Testis (tissue), 3 donors: ENCODE results near the gene GATA6. TPM values are rescaled to one million over a fixed set of nuclear protein-coding genes. Genes with fewer than 3 reads are reported as not detected.
"Not testable (repeated sequence)": the region's sequence is repeated elsewhere in the genome, so short reads cannot be mapped to it uniquely, and the experiment has no call there.

Source experiments
- DNase-seq: peaks from one replicate; pipeline ENCODE4 v3.0.0-alpha.2; 2019
- H3K27ac ChIP-seq, 2 donors: fragments of 200-600 bp; sonication (generic); one replicate each; pipeline ENCODE4 v1.5.1; 2019
- H3K27me3 ChIP-seq: fragments of 200-600 bp; sonication (generic); one replicate; pipeline ENCODE4 v1.5.1; 2019
- H3K36me3 ChIP-seq: fragments of 200-600 bp; sonication (generic); one replicate; pipeline ENCODE4 v1.5.1; 2017; ENCODE audit warnings: low read depth; ENCODE audit errors: missing control alignments
- H3K4me1 ChIP-seq: fragments of 200-600 bp; sonication (generic); one replicate; pipeline ENCODE4 v1.5.1; 2019
- H3K4me3 ChIP-seq, 2 donors: fragments of 200-600 bp; sonication (generic); one replicate each; pipeline ENCODE4 v1.5.1; 2017 to 2019
- H3K9me3 ChIP-seq: fragments of 200-600 bp; sonication (generic); one replicate; pipeline ENCODE4 v1.5.1; 2017
- CTCF ChIP-seq, 3 experiments: fragments of 450-650 bp in 2 of 3; fragments of 200-600 bp in 1 of 3; sonication (generic) in 1 of 3; IDR thresholded peaks; one replicate each; pipeline ENCODE4 v1.5.1; 2016 to 2019; ENCODE audit warnings: antibody characterized with exemption in 3 of 3, mild to moderate bottlenecking in 2 of 3, moderate library complexity in 1 of 3
- POLR2A ChIP-seq: fragments of 450-650 bp; IDR thresholded peaks from one replicate; pipeline ENCODE4 v1.6.1; 2017; ENCODE audit warnings: antibody characterized with exemption, mild to moderate bottlenecking, moderate library complexity
- WGBS, 2 donors: methylation state at CpG; one replicate each; pipeline ENCODE4 v1.1.5; 2018; 5-methylcytosine and 5-hydroxymethylcytosine counted together
- intact Hi-C: fragments of 100-400 bp; cut with DNase I; formaldehyde crosslinking; loops from one replicate; pipeline ENCODE4 v1.15.1; 2023; ENCODE audit warnings: low total_unique reads
- polyA plus RNA-seq: library from polyadenylated mRNA; stranded (reverse); fragments of 350-450 nt; fragmentation: Illumina TruSeq; extraction: RNeasy Lipid Tissue Mini Kit (QIAGEN cat#74804); gene quantifications from one replicate; pipeline ENCODE4 v1.2.3, GENCODE V29; 2014; ENCODE audit warnings: low read depth, low replicate concordance; ENCODE audit not compliant: insufficient read depth
- total RNA-seq, 2 donors: library from RNA; depleted of rRNA; stranded (reverse); fragments of >200 nt; gene quantifications; one replicate each; pipeline ENCODE4 v1.2.3, GENCODE V29; 2016

Gene GATA6
- total and polyA plus RNA-seq, 3 donors from 2014 or later: 13.8 to 54.6 (median 50.5) TPM

GRCh38 chr18:22218835-22219234 lies 49.4 kb downstream of the GATA6 start:
- WGBS, 2 donors: 84% methylated on average over 5 of the region's 5 CpGs
- Histone ChIP-seq H3K27me3 (no peaks in the 10 kb centered on the region), H3K4me1 (no peaks in the 10 kb centered on the region), H3K36me3 (no peaks in the 10 kb centered on the region), H3K27ac (no peak overlapping the region), H3K4me3 (no peak overlapping the region), H3K9me3 (no peaks in the 10 kb centered on the region)
- intact Hi-C loops: no loop called here
- no peak for DNase-seq
- TF ChIP-seq POLR2A: no peak
- no peak for TF ChIP-seq CTCF (IDR thresholded peaks at IDR 0.05)

GRCh38 chr18:22219568-22220355 lies 50.4 kb downstream of the GATA6 start:
- Histone ChIP-seq H3K4me3 (no peak overlapping the region), H3K27me3 (no peaks in the 10 kb centered on the region), H3K27ac (no peak overlapping the region), H3K4me1 (no peaks in the 10 kb centered on the region), H3K9me3 (no peaks in the 10 kb centered on the region), H3K36me3 (no peaks in the 10 kb centered on the region)
- TF ChIP-seq POLR2A: no peak
- TF ChIP-seq CTCF (IDR thresholded peaks at IDR 0.05): no peak
- intact Hi-C loops: no loop called here
- WGBS, 2 donors: 67 to 73% methylated on average over 11 of the region's 11 CpGs
- DNase-seq: no peak

- intact Hi-C loops, H3K9me3 ChIP-seq, DNase-seq, H3K27me3 ChIP-seq, H3K27ac ChIP-seq, H3K4me3 ChIP-seq, H3K36me3 ChIP-seq, H3K4me1 ChIP-seq: not testable (repeated sequence)
Measured at GRCh38 chr18:22220585-22220984, 51.2 kb downstream of the GATA6 start.

GRCh38 chr18:22221350-22221749 lies 52.0 kb downstream of the GATA6 start:
- TF ChIP-seq POLR2A (no peak), CTCF (IDR thresholded peaks at IDR 0.05) (no peak)

GRCh38 chr18:22223254-22223964 lies 54.0 kb downstream of the GATA6 start:
- Histone ChIP-seq H3K27ac (no peak overlapping the region), H3K4me1 (no peaks in the 10 kb centered on the region), H3K27me3 (no peaks in the 10 kb centered on the region), H3K9me3 (no peaks in the 10 kb centered on the region), H3K36me3 (no peaks in the 10 kb centered on the region), H3K4me3 (no peak overlapping the region)
- peak; percentile 58 for DNase-seq
- intact Hi-C loops: no loop called here
- TF ChIP-seq CTCF (IDR thresholded peaks at IDR 0.05) (no peak), POLR2A (no peak)
- WGBS, 2 donors: 67 to 76% methylated on average over 11 to 13 of the region's 13 CpGs

More at GRCh38 chr18:22221350-22221749, 52.0 kb downstream of the GATA6 start:
- no peak overlapping the region for H3K4me3 ChIP-seq
- no peak overlapping the region for H3K27ac ChIP-seq
- no peaks in the 10 kb centered on the region for H3K27me3 ChIP-seq
- no peaks in the 10 kb centered on the region for H3K36me3 ChIP-seq
- intact Hi-C loops: no loop called here
- no peaks in the 10 kb centered on the region for H3K4me1 ChIP-seq
- no peak for DNase-seq
- 59 to 74% methylated on average over 3 of the region's 3 CpGs for WGBS, 2 donors
- H3K9me3 ChIP-seq: no peaks in the 10 kb centered on the region
